Common myeloid progenitor, CD34-positive (primary cell): Measurements from ENCODE around the gene CCAR1. TPM values are rescaled to one million over a fixed set of nuclear protein-coding genes. Genes with fewer than 3 reads are reported as not detected.
A peak's percentile ranks its signal among the peaks of the same experiment; 100 is the strongest.

Source experiments
- CTCF ChIA-PET: fragments of 350-600 bp; sonication (Branson Sonifier 250); formaldehyde crosslinking; loops from one replicate; lab custom pipeline; 2021; ENCODE audit warnings: antibody characterized with exemption; lab: Charles Lee
- POLR2A ChIA-PET: fragments of 350-600 bp; sonication (Branson Sonifier 250); formaldehyde crosslinking; loops from one replicate; lab custom pipeline; 2021; ENCODE audit warnings: antibody characterized with exemption; lab: Charles Lee
- DNase-seq, 3 donors: peaks; one replicate each; pipeline versions ENCODE4 v3.0.0 to v3.0.0-alpha.2; 2013
- H3K27ac ChIP-seq, 2 experiments: 1 replicate in 1 of 2; 2 replicates in 1 of 2; pipeline ENCODE4 v1.7.0; 2013; ENCODE audit warnings: inconsistent platforms in 2 of 2, low read length in 2 of 2, mild to moderate bottlenecking in 2 of 2, low read depth in 1 of 2, moderate library complexity in 1 of 2; ENCODE audit not compliant: severe bottlenecking in 2 of 2, insufficient read depth in 1 of 2, poor library complexity in 1 of 2
- H3K27me3 ChIP-seq, 5 experiments: replicated peaks in 2 of 5; 1 replicate in 3 of 5; 2 replicates in 2 of 5; pipeline versions ENCODE4 v1.6.1 to v1.7.0; 2013; ENCODE audit warnings: low read length in 4 of 5, mild to moderate bottlenecking in 2 of 5, moderate library complexity in 2 of 5, inconsistent platforms in 1 of 5; ENCODE audit not compliant: insufficient read depth in 5 of 5, control insufficient read depth in 4 of 5
- H3K36me3 ChIP-seq, 4 experiments: 1 replicate in 2 of 4; 2 replicates in 2 of 4; pipeline versions ENCODE4 v1.6.1 to v1.7.0; 2013; ENCODE audit warnings: low read length in 3 of 4, control low read depth in 1 of 4, mild to moderate bottlenecking in 1 of 4; ENCODE audit not compliant: control insufficient read depth in 4 of 4, insufficient read depth in 4 of 4
- H3K4me1 ChIP-seq, 4 experiments: 1 replicate in 3 of 4; 2 replicates in 1 of 4; pipeline versions ENCODE4 v1.6.1 to v1.7.1; 2013; ENCODE audit warnings: low read length in 3 of 4, mild to moderate bottlenecking in 3 of 4, control low read depth in 1 of 4, inconsistent platforms in 1 of 4, moderate library complexity in 1 of 4; ENCODE audit not compliant: control insufficient read depth in 4 of 4, insufficient read depth in 4 of 4; ENCODE audit errors: control extremely low read depth in 1 of 4
- H3K4me3 ChIP-seq, 7 experiments: 1 replicate in 4 of 7; 2 replicates in 3 of 7; pipeline versions ENCODE4 v1.5.1 to v1.7.0; 2013; ENCODE audit warnings: mild to moderate bottlenecking in 7 of 7, low read length in 6 of 7, moderate library complexity in 6 of 7, inconsistent platforms in 2 of 7, low read depth in 2 of 7, control low read depth in 1 of 7; ENCODE audit not compliant: insufficient read depth in 4 of 7, control insufficient read depth in 1 of 7; ENCODE audit errors: extremely low read depth in 1 of 7
- H3K9me3 ChIP-seq, 5 experiments: 1 replicate in 4 of 5; 2 replicates in 1 of 5; pipeline versions ENCODE4 v1.6.1 to v1.7.1; 2013; ENCODE audit warnings: low read length in 4 of 5, mild to moderate bottlenecking in 2 of 5, inconsistent platforms in 1 of 5, low read depth in 1 of 5, moderate library complexity in 1 of 5; ENCODE audit not compliant: control insufficient read depth in 4 of 5, insufficient read depth in 2 of 5; ENCODE audit errors: control extremely low read depth in 1 of 5
- WGBS: methylation state at CpG from one replicate; pipeline ENCODE4 v1.1.5; 2013; ENCODE audit not compliant: insufficient coverage; 5-methylcytosine and 5-hydroxymethylcytosine counted together
- polyA plus RNA-seq: library from polyadenylated mRNA; unstranded; fragments of 120-200 nt; gene quantifications from one replicate; pipeline ENCODE4 v1.2.1, GENCODE V29; 2013

CCAR1 gene, protein sequence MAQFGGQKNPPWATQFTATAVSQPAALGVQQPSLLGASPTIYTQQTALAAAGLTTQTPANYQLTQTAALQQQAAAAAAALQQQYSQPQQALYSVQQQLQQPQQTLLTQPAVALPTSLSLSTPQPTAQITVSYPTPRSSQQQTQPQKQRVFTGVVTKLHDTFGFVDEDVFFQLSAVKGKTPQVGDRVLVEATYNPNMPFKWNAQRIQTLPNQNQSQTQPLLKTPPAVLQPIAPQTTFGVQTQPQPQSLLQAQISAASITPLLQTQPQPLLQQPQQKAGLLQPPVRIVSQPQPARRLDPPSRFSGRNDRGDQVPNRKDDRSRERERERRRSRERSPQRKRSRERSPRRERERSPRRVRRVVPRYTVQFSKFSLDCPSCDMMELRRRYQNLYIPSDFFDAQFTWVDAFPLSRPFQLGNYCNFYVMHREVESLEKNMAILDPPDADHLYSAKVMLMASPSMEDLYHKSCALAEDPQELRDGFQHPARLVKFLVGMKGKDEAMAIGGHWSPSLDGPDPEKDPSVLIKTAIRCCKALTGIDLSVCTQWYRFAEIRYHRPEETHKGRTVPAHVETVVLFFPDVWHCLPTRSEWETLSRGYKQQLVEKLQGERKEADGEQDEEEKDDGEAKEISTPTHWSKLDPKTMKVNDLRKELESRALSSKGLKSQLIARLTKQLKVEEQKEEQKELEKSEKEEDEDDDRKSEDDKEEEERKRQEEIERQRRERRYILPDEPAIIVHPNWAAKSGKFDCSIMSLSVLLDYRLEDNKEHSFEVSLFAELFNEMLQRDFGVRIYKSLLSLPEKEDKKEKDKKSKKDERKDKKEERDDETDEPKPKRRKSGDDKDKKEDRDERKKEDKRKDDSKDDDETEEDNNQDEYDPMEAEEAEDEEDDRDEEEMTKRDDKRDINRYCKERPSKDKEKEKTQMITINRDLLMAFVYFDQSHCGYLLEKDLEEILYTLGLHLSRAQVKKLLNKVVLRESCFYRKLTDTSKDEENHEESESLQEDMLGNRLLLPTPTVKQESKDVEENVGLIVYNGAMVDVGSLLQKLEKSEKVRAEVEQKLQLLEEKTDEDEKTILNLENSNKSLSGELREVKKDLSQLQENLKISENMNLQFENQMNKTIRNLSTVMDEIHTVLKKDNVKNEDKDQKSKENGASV
- 83.0 TPM for polyA plus RNA-seq

DNA sequence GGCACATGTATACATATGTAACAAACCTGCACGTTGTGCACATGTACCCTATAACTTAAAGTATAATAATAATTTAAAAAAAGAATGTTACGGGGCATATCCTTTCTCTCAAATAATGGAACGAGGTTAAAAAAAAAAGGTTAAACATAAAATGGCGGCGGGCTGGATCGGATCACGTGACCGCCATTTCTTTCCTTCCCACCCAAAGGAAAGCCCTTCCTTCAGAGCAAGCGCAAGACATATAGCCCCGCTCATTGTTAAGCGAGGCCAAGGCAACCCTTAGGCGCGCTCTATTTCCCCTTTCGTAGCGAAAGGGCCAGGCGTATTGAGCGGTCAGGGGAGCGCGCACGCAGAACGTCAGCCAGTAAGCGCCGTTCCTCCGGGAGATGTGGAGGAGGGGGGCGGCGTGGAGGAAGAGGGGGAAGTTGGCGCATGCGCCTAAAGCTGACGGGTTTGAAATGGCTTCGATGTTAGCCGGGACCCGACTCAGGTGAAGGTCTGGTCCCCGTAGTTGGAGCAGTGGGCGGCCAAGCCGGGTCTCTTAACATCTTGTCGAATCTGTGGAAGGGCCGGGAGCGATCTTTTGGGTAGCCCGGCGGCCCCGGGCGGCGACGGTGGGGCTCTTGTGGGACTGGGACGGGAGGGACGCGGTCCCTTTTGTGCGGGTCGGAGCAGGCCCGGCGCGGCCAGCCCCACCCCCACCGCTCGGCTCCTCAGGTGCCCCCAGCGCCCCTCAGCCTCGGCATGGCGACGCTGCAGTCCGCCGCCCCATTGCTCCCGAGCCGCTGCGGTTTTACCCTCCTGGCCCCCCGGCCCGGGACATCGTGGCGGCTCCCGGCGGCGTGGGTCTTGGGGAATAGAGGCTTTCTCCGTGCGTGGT, at the start of gene CCAR1:
Gene CCAR1 (plus strand): TSS at position 447 of the 880 bp plus-strand sequence. CDS start 1,266 bp downstream, outside the sequence.
- DNase-seq = peak; percentile 99 to 100 (median 100)
- H3K27me3 ChIP-seq = no peaks in the 10 kb centered on the region
- peak within 1 kb of the TSS; percentile 90 to 98 for H3K27ac ChIP-seq
- ChIA-PET CTCF (interaction anchor here (1.8 kb wide), 1 partner anchor 170 kb away, joined by 5 read pairs; no protein-coding TSS in a partner anchor), POLR2A (interaction anchor here (0.9 kb wide), 1 partner anchor 14 kb away, joined by 3 read pairs; no protein-coding TSS in a partner anchor)
- H3K4me3 ChIP-seq = peak within 1 kb of the TSS; percentile 85 to 97 (median 94)
- no peaks in the 10 kb centered on the region for H3K9me3 ChIP-seq
- H3K36me3 ChIP-seq = peaks cover 8 to 19% (median 14%) of the 10 kb centered on the region in 4 experiments
- 0% methylated on average over 40 of the region's 72 CpGs for WGBS
- peaks cover 2 to 11% (median 10%) of the 10 kb centered on the region in 4 experiments for H3K4me1 ChIP-seq

DNA sequence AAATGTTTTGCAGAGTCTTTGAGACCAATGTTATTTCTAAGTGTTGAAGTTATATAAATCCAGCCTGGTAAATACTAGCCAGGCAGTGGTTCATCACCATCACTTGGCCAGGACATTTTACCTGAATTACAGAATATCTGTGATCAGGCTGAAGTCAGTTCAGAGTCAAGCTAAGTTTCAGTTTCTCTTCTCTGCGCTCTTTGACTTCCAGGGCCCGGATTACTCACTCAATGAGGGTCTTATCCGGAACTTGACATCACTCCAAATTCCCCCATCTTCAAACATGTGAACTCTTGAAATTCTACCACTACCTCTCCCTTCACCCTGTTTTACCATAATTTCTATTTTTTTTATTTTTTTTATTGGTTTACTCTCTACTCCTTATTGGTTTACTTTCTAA, 36.6 kb upstream of the CCAR1 start:
- WGBS = 100% methylated on average over 3 of the region's 3 CpGs
- H3K27ac ChIP-seq = no peak overlapping the region
- H3K4me1 ChIP-seq = no peaks in the 10 kb centered on the region
- H3K36me3 ChIP-seq = peaks cover 12 to 47% (median 14%) of the 10 kb centered on the region in 4 experiments
- H3K27me3 ChIP-seq = no peaks in the 10 kb centered on the region
- DNase-seq = no peak
- ChIA-PET POLR2A (interaction anchor here (0.6 kb wide), 1 partner anchor 19 kb away, joined by 3 read pairs; no protein-coding TSS in a partner anchor), CTCF (no interaction called here)
- no peaks in the 10 kb centered on the region for H3K9me3 ChIP-seq
- no peak overlapping the region for H3K4me3 ChIP-seq

- Histone ChIP-seq H3K27ac (no peak overlapping the region), H3K36me3 (peaks cover 2 to 7% (median 4%) of the 10 kb centered on the region in 4 experiments), H3K27me3 (no peaks in the 10 kb centered on the region), H3K4me1 (no peaks in the 10 kb centered on the region), H3K9me3 (no peaks in the 10 kb centered on the region), H3K4me3 (no peak overlapping the region)
- DNase-seq = no peak
- WGBS = 100% methylated on average over 1 of the region's 1 CpG
- ChIA-PET POLR2A (no interaction called here), CTCF (interaction anchor here (1.3 kb wide), 1 partner anchor 145 kb away, joined by 4 read pairs; no protein-coding TSS in a partner anchor)
Observed at GRCh38 chr10:68696018-68696417, 25.0 kb upstream of the CCAR1 start.

DNA sequence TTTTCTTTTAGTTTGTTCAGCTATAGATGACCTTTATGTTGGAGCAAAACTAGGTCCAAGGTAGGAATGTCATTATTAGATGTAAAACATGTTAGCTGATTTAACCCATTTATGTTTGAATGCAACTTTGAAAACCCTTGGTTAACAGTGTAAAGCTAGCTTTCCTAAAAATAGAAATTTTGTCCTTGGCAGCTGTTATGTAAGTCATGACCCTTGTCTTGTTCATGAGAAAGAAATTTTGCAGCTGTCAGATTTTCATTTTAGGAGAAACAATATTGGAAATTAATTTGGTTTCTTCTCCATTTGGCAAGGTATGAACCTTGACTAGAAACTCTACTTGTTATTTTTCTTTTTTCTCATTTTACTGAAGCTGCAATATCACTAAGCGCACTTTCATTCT, 23.9 kb upstream of the CCAR1 start:
- Histone ChIP-seq H3K4me3 (no peak overlapping the region), H3K9me3 (no peaks in the 10 kb centered on the region), H3K4me1 (no peaks in the 10 kb centered on the region), H3K36me3 (no peaks in the 10 kb centered on the region), H3K27ac (no peak overlapping the region), H3K27me3 (no peaks in the 10 kb centered on the region)
- CTCF ChIA-PET = interaction anchor here (1.3 kb wide), 1 partner anchor 146 kb away, joined by 4 read pairs; no protein-coding TSS in a partner anchor
- DNase-seq = no peak
- WGBS = 100% methylated on average over 1 of the region's 1 CpG
- POLR2A ChIA-PET = interaction anchor here (0.6 kb wide), 1 partner anchor 119 kb away, joined by 3 read pairs; no protein-coding TSS in a partner anchor

DNA sequence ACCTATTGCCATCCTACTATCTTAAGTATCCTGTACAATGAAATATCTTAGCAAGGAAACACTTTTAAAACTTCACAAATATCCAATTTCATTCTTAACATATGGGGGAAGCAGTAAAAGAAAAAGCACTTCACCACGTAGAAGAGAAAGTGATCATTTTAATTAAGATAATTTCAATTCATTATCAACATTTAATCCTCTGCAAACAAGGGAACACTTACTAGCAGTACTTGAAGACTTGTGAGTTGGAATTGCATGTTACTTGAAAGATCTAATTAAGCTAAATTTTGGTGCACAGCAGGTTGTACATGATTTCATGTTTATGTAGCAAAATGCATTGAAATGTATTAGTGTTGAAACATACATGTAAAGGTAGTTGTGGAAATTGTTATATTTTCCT, 20.8 kb upstream of the CCAR1 start:
- H3K36me3 ChIP-seq = no peaks in the 10 kb centered on the region
- H3K4me1 ChIP-seq = no peaks in the 10 kb centered on the region
- no CpG with 5 or more reads among the region's 1 CpG for WGBS
- no peak overlapping the region for H3K27ac ChIP-seq
- DNase-seq = no peak
- CTCF ChIA-PET = no interaction called here
- POLR2A ChIA-PET = no interaction called here
- no peaks in the 10 kb centered on the region for H3K9me3 ChIP-seq
- no peak overlapping the region for H3K4me3 ChIP-seq
- no peaks in the 10 kb centered on the region for H3K27me3 ChIP-seq

DNA sequence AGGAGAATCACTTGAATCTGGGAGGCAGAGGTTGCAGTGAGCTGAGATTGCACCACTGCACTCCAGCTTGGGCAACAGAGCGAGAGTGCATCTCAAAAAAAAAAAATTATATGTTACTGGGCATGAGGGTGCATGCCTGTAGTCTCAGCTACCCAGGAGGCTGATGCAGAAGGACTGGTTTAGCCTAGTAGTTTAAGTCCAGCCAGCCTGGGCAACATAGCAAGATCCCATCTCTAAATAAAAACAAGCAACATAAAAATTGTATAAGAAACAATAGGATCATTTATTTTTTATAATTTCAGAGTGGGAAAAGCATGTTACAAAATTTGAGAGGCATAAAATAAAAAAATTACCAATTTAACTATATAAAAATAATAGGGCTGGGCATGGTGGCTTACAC, 15.5 kb upstream of the CCAR1 start:
- no peaks in the 10 kb centered on the region for H3K36me3 ChIP-seq
- POLR2A ChIA-PET = no interaction called here
- CTCF ChIA-PET = interaction anchor here (0.6 kb wide), 1 partner anchor 9 kb away, joined by 3 read pairs; no protein-coding TSS in a partner anchor
- H3K9me3 ChIP-seq = no peaks in the 10 kb centered on the region
- no peak overlapping the region for H3K27ac ChIP-seq
- H3K4me1 ChIP-seq = no peaks in the 10 kb centered on the region
- no peak overlapping the region for H3K4me3 ChIP-seq
- no peaks in the 10 kb centered on the region for H3K27me3 ChIP-seq
- WGBS = no CpG with 5 or more reads among the region's 1 CpG
- no peak for DNase-seq
